ENCODE results near the gene SLC6A3.
"Not testable (repeated sequence)": the region's sequence is repeated elsewhere in the genome, so short reads cannot be mapped to it uniquely, and the experiment has no call there.

SLC6A3 gene

DNA sequence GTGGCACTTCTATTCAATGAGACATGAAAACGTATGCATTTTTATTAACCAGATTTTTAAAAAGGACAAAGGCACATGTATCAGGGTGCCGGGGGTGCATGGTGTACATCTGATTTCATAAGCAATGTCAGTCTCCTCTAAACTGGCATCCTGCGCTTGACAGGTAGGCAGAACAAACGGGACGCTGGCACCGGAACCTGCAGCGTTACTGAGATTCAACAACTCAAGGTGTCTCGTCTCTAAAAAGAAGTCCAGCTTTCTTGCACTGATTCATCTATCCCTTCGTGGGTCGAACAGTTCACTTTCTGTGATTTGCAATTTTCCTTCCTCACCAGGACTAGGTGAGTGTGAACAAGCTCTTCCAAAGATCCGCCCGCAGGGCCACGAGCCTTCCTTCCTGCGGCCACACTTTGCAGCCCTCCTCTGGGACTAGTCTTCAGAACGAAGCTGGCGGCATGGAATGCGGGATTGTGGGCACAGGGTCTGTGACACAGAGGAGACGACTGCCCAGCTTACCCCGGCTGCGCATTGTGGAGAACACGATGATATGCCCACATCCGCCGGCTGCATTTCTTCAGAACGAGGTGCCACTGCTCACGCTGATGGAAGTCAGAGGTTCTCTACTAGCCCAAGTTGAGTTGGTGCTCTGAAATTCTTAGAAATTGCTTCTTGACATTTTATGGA is 7.2 kb downstream of the SLC6A3 start:
- no peak for DNase-seq

- DNase-seq, result peak; percentile 85
These were observed 7.9 kb downstream of the SLC6A3 start for GRCh38 chr5:1437226-1437829.

GRCh38 chr5:1436681-1437080 is 8.6 kb downstream of the SLC6A3 start:
- DNase-seq, result no peak

GRCh38 chr5:1436036-1436435 is 9.2 kb downstream of the SLC6A3 start:
- DNase-seq, result no peak

GRCh38 chr5:1435369-1435768 is 9.9 kb downstream of the SLC6A3 start:
- no peak for DNase-seq

GRCh38 chr5:1432296-1432695 is 12.9 kb downstream of the SLC6A3 start:
- DNase-seq, result no peak

DNA sequence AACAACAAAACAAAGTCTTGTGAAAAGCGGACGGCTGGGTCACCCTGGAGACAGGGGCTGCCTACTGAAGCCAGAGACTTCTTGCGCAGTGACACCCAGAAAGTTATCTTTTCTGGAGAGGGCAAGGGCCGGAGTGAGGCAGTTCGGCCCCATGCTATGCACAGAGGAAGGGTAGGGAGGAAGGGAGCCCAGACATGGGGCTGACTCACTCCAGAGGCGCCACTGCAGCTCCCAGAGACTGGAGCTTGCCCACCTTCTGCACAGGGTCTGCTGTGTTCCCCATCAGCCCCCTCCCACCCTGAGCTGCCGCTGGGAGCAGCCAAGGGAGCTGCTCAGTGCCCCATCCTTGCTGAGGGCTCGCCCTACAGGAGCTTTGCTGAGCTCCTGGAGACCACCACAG is 13.3 kb downstream of the SLC6A3 start:
- DNase-seq, result no peak

GRCh38 chr5:1431021-1431811 is 14.0 kb downstream of the SLC6A3 start:
- DNase-seq, result no peak

- DNase-seq, result no peak
These were observed 15.0 kb downstream of the SLC6A3 start for GRCh38 chr5:1430121-1430795.

GRCh38 chr5:1429496-1429895 is 15.7 kb downstream of the SLC6A3 start:
- no peak for DNase-seq

DNA sequence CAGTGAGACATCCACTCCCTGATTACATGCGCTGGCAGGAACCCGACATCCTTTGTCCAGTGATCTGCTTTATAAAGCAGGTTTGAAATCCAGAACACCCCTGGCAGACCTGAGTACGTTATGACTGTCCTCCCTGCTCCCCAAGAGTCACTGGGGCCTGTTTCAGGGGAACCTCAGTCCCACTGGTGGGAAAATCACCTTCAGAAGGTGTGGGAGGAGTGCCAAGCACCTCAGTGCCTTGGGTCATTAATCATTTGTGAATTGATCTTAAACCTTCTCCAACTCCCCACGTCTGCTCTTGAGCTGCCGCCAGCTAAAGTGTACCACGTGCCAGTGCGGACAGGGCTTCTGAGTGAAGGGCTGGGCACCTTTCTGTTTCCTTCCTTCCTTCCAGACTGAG is 16.2 kb downstream of the SLC6A3 start:
- DNase-seq, result no peak

DNA sequence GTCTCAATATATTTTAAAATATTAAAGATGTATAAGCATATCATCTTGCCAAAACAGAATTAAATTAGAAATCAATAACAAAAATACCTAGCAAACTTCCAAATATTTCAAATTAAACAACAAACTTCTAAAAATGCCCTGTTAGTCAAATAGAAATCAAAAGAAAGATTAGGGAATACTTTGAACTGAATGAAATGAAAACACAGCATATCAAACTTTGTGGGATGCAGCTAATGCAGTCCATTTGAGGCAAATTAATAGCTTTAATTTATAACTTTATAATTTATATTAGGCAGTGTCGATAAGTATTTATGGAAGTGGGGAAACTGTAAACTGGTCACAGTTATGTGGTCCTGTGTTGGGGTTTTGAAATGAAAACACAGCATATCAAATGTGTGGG is 17.1 kb downstream of the SLC6A3 start:
- DNase-seq, result no peak

DNA sequence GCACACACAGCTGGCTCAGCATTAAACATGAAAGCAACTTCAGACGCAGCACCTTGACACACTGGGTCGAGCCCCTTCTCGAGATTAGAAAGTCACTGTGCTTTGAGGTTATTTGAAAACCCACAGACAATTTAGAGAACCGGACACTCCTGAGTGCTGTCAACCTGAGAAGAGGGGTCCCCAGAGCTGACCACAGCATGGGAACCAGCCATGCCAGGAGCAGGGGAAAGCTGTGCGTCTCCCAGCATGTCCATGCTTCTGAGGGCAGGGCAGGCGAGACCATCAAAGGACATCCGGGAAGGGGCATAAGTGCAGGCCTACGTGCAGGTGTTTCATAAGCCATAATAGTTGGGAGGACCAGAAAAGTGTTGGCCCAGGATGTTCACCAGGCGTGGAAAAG is 20.5 kb downstream of the SLC6A3 start:
- DNase-seq, result no peak

GRCh38 chr5:1423901-1424603 is 21.2 kb downstream of the SLC6A3 start:
- DNase-seq, result no peak

- DNase-seq, result not testable (repeated sequence)
These were observed 22.7 kb downstream of the SLC6A3 start for GRCh38 chr5:1422522-1422921.

DNA sequence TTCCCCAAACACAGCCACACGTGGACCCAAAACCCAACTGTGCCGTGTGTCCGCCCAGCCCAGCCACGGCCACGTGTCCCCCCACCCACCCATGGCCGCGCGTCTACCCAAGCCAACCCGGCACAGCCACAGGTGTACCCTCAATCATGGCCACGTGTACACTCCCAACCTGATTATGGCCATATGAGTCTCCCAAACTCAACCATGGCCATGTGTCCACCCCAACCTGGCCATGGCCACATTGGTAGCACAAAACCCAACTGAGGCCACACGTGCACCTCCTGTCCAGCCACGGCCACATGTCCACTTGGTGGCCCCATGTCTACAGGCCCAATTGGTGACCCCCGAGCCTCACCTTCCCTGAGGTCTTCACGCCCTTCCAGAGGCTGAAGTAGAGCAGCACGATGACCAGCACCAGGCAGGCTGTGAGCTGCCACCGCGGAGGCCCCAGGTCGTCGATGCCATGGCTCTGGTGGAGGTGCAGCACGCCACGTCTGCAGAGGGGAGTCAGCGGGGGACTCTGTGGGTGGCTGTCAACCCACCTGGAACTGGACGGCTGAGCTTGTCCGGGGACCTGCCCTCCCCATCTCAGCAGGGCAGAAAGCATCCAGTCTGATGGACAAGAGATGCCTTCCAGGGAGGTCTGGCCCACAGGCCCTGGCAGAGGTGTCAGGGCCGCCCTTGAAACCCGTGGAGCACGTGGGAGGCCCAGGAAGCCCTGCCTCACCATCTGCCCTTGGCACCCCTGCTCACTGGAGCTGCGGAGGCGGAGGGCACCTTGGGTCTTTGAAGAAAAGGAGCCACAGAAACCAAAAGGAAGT is 23.5 kb downstream of the SLC6A3 start:
- DNase-seq, result no peak

GRCh38 chr5:1420211-1421195 is 24.7 kb downstream of the SLC6A3 start:
- DNase-seq, result no peak

GRCh38 chr5:1419476-1420210 is 25.6 kb downstream of the SLC6A3 start:
- no peak for DNase-seq

GRCh38 chr5:1418921-1419280 is 26.3 kb downstream of the SLC6A3 start:
- no peak for DNase-seq
